Measurements from ENCODE around the gene MICAL3.

The MICAL3 gene

GRCh38 chr22:17888439-17888838 is 135.9 kb downstream of the MICAL3 start:
- ATAC-seq, result no peak
- no peak for TF ChIP-seq ARNTL (CRISPR knock-in tag; IDR thresholded peaks at IDR 0.05; ENCODE audit: borderline replicate concordance, low read depth)
- TF ChIP-seq ZNF565 (CRISPR knock-in tag; conservative IDR thresholded peaks at IDR 0.05; ENCODE audit: low read depth), result no peak
- no peak for TF ChIP-seq RARB (CRISPR knock-in tag; IDR thresholded peaks at IDR 0.05)
- TF ChIP-seq CSDC2 (CRISPR knock-in tag; IDR thresholded peaks at IDR 0.05), result no peak
- TF ChIP-seq TOX (CRISPR knock-in tag; IDR thresholded peaks at IDR 0.05; ENCODE audit: borderline replicate concordance), result no peak
- no peak for TF ChIP-seq ZC3H10 (CRISPR knock-in tag; IDR thresholded peaks at IDR 0.05)
- TF ChIP-seq ZNF70 (CRISPR knock-in tag; IDR thresholded peaks at IDR 0.05), result no peak
- no peak for TF ChIP-seq TSHZ2 (CRISPR knock-in tag; IDR thresholded peaks at IDR 0.05)

DNA sequence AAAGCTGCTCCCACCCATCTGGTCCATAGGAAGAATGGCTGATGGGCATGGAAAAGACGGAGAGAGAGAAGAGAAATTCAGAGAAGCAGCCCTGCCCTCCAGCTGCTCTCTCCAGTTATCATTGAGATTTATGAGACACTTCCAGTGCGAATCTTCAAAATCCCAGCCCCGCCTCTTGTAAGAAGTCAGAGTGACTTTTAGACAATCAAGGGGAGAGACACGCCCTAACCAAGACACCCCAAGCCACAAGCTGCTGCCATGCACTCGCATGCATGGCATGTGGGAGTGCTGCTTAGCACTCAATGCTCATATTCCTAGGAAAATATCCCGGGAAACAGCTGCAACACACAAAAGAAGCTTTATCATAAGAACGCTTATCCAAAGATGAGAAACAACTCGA is 139.5 kb downstream of the MICAL3 start:
- no peak for TF ChIP-seq ARNTL (CRISPR knock-in tag; IDR thresholded peaks at IDR 0.05; ENCODE audit: borderline replicate concordance, low read depth)
- no peak for TF ChIP-seq TSHZ2 (CRISPR knock-in tag; IDR thresholded peaks at IDR 0.05)
- TF ChIP-seq, protein P1, sequence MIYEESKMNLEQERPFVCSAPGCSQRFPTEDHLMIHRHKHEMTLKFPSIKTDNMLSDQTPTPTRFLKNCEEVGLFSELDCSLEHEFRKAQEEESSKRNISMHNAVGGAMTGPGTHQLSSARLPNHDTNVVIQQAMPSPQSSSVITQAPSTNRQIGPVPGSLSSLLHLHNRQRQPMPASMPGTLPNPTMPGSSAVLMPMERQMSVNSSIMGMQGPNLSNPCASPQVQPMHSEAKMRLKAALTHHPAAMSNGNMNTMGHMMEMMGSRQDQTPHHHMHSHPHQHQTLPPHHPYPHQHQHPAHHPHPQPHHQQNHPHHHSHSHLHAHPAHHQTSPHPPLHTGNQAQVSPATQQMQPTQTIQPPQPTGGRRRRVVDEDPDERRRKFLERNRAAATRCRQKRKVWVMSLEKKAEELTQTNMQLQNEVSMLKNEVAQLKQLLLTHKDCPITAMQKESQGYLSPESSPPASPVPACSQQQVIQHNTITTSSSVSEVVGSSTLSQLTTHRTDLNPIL (CRISPR knock-in tag; IDR thresholded peaks at IDR 0.05; ENCODE audit: low read depth), result no peak
- TF ChIP-seq, protein P2, sequence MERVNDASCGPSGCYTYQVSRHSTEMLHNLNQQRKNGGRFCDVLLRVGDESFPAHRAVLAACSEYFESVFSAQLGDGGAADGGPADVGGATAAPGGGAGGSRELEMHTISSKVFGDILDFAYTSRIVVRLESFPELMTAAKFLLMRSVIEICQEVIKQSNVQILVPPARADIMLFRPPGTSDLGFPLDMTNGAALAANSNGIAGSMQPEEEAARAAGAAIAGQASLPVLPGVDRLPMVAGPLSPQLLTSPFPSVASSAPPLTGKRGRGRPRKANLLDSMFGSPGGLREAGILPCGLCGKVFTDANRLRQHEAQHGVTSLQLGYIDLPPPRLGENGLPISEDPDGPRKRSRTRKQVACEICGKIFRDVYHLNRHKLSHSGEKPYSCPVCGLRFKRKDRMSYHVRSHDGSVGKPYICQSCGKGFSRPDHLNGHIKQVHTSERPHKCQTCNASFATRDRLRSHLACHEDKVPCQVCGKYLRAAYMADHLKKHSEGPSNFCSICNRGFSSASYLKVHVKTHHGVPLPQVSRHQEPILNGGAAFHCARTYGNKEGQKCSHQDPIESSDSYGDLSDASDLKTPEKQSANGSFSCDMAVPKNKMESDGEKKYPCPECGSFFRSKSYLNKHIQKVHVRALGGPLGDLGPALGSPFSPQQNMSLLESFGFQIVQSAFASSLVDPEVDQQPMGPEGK (CRISPR knock-in tag; IDR thresholded peaks at IDR 0.05; ENCODE audit: borderline replicate concordance), result no peak
- TF ChIP-seq TCF4 (CRISPR knock-in tag; IDR thresholded peaks at IDR 0.05; ENCODE audit: borderline replicate concordance), result no peak
- no peak for TF ChIP-seq SNAI2 (CRISPR knock-in tag; IDR thresholded peaks at IDR 0.05)
- TF ChIP-seq TOX (CRISPR knock-in tag; IDR thresholded peaks at IDR 0.05; ENCODE audit: borderline replicate concordance), result no peak
- TF ChIP-seq ZC3H10 (CRISPR knock-in tag; IDR thresholded peaks at IDR 0.05), result no peak
- no peak for TF ChIP-seq BACH2 (CRISPR knock-in tag; IDR thresholded peaks at IDR 0.05; ENCODE audit: borderline replicate concordance)
- no peak for TF ChIP-seq ZNF70 (CRISPR knock-in tag; IDR thresholded peaks at IDR 0.05)
- no peak for TF ChIP-seq POU6F1 (CRISPR knock-in tag; IDR thresholded peaks at IDR 0.05; ENCODE audit: borderline replicate concordance, low read depth)
- TF ChIP-seq PPARA (CRISPR knock-in tag; IDR thresholded peaks at IDR 0.05; ENCODE audit: borderline replicate concordance), result no peak
- no peak for TF ChIP-seq CSRNP3 (CRISPR knock-in tag; IDR thresholded peaks at IDR 0.05)
- no peak for TF ChIP-seq ZNF8 (CRISPR knock-in tag; IDR thresholded peaks at IDR 0.05)
- no peak for ATAC-seq
